Activated CD4-positive, CD25-positive, alpha-beta regulatory T cell treated with anti-CD3 and anti-CD28 coated beads, Interleukin-2, amount 50 U/mL, for 72 hours (primary cell): ENCODE results near the gene CHD9NB.

Experiments used
- DNase-seq: peaks from one replicate; pipeline ENCODE4 v3.0.0; 2021

Gene CHD9NB

GRCh38 chr16:53022374-53022773, 30.3 kb downstream of the CHD9NB start:
- no peak for DNase-seq

GRCh38 chr16:53018834-53019416, 33.8 kb downstream of the CHD9NB start:
- DNase-seq = no peak

- DNase-seq = no peak
Observed at GRCh38 chr16:53014287-53014686, 38.4 kb downstream of the CHD9NB start.

GRCh38 chr16:53007095-53007494, 45.6 kb downstream of the CHD9NB start:
- DNase-seq = no peak

GRCh38 chr16:52997922-52998321, 54.8 kb downstream of the CHD9NB start:
- no peak for DNase-seq

- DNase-seq = no peak
Observed at GRCh38 chr16:52994942-52995341, 57.8 kb downstream of the CHD9NB start.

GRCh38 chr16:52993179-52993578, 59.5 kb downstream of the CHD9NB start:
- no peak for DNase-seq

- no peak for DNase-seq
Observed at GRCh38 chr16:52991572-52991971, 61.1 kb downstream of the CHD9NB start.
